Fibroblast of gingiva (primary cell): Measurements from ENCODE around the gene STARD3NL.
"Not testable (repeated sequence)": the region's sequence is repeated elsewhere in the genome, so short reads cannot be mapped to it uniquely, and the experiment has no call there.

Experiments used
- DNase-seq: peaks from one replicate; pipeline ENCODE4 v3.0.0-alpha.2; 2011; ENCODE audit warnings: low read depth

The STARD3NL gene

DNA sequence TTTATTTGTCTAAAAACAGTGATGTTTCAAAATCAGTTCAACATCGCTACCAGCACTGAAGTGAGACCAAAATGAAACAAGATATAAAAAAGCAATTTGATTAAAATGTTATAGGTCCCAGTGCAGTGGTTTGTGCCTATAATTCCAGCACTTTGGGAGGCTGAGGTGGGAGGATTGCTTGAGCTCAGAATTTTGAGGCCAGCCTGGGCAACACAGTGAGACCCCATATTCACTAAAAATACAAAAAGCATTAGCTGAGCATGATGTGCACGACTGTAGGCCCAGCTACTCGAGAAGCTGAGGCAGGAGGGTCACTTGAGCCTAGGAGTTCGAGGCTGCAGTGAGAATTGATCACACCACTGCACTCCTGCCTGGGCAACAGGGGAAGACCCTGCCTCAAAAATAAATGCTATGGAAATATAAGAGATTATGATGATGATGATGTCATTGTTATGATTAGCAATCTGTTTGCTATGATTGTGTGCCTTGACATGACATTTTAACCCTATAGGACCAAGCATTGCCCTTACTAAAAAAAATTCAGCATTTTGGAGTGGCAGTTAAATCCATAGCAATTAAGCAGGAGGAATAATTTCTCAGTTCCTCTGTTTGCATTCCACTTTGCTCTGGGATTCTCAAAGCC, 91.8 kb downstream of the STARD3NL start:
- DNase-seq = not testable (repeated sequence)

DNA sequence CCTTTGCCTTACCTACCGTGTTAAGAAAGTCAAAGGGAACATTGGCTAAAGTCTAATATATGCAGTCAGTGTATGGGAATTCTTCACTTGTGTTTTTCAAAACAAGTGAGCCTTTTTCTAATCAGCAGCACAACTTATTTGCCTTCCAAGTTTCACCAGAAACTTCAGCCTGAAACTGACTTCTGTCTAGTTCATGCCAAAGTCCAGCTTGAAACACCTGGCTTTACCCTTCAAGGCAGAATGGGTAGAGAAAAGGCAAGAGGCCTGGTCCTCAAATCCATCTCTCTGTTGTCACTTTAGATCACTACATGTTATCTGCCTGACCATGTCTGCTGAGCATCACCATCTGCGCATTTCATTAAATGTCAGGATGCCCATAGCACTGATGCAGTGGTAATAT, 92.4 kb downstream of the STARD3NL start:
- DNase-seq = not testable (repeated sequence)

DNA sequence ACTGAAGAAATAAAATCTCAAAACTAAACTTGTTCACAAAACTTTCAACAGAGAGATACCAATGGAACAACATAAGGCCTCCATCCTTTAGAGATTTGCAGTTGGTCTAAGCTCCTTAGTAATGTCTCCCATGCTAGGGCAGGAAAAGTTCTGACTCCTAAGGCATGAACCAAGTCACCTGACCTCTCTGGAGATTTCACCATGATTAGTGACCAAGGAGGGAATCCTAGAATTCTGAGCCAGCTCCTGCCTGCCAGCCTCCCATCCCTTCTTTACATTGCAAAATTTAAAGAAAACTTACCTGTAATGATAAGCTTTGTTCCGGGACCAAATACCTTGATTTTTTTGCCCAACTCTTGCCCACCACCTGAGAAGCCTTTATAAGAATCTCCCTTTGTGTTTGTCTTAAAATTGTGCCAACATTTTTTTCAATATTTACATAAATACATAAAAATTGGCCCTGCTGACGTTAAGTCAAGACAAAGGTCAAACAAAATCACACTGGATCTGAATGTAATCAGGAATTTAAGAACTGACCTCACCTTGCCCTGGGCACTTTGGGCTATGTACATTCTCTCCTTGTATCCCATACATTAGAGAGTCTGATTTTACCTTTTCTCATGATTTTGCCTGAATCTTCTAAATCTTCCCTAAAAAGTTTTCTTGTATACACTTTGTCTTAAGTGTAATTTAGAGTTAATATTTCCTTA, 95.4 kb downstream of the STARD3NL start, which contains the start of gene TARP:
Gene TARP, minus strand, starts transcription at position 351 of the 710 bp plus-strand sequence.
- no peak for DNase-seq

DNA sequence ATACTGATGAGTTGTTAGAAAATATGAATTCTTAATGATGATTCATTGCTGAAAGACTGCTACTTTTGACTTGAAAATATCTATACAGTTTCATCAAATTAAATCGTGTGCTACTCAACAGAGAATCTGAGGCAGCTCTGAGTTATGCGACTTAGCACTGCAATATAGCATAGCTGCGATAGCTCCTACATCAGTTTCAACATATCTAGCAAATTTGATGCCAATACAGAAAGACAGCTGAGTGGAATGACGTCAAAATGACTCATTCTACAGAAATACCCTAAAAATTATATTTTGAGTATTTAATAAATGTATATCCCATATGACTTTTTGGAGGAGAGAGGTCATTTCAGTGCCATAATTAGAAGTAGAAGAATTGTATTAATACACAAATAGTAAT, 96.4 kb downstream of the STARD3NL start:
- no peak for DNase-seq

DNA sequence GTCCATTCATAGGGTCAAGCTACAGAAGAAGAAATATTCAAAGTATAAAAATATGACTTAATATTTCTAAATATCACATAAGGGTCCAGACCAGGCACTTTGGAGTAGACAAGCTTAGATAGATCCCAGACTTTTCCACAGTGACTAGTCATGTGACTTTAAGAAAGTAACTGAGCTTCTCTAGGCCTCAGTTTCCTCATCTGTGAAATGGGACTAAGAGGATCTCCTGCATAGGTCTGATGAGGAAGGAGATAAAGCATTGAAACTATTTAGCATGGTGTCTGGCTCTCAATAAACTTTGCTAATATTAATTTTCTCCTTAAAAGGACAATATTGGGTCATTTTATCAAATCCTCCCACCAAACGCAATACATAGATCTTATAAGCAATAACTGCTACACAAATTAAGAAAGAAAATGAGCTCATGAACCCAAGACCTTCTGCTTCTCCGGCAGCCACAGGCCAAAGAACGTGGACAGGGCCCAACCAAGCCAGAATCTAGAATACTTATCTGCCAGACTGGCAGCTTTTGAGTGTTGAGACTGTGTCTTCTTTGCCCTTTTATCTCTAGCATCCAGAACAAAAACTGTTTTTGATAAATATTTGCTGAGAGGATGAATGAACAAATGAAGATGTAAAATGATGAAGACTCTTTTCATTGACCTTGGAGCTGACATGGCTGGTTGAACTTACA, 97.0 kb downstream of the STARD3NL start:
- DNase-seq = no peak

DNA sequence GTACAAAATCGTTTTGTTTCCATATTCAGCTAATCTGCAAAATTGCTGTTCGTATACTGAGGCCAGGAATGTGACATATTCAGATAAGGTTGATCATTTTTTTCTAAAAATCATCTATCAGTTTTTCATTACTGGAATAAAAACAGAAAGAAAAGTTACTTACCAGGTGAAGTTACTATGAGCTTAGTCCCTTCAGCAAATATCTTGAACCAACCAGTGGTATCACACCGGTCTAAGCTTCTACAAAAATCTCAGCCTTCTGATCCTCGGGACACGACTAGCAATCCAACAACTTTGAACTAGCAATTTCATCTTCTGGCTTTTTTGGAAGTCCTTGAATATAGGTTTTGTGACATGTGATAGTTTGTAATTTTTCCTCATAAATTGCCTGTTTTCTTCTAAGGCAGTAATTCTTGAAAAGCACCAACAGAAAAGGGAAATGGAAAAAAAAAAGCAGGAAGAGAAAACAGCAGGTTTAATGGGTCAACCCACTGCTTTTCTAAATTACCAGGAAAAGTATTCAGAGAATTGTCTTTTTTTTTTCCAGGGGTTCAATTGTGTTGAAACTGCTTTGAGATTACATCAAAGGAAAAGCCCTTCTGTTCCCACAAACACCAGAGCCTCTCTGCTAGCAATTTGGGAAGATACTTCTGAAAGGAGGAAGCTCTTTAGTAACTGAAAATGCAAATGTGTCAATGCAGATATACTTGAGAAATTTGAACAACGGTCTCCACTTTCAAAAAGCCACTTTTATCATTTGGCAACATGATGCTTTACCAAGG, 98.2 kb downstream of the STARD3NL start:
- DNase-seq = no peak

DNA sequence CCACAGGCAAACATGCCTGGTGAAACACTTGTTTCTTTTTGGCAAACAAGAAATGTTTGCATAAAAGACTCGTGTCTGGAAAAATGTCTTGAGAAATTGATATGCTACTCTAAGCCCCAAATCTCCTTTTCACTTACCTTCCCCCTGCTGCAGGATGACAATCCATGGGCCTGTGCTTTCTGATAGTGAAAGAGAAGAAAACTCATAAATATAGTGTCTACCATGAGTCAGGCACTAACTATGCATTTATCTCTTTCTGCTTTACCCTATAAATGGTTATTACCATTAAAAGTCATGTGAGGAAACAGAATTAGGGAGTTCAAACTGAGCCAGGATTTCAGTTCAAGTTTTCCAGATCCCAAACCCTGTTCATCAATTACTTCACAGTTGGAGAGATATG, 102.0 kb downstream of the STARD3NL start:
- DNase-seq = no peak
